Omental fat pad (tissue), 4 donors: ENCODE data around the gene ZNF121. TPM values are rescaled to one million over a fixed set of nuclear protein-coding genes. Genes with fewer than 3 reads are reported as not detected.

Experiments used
- ATAC-seq: fragments of 150-250 bp; one replicate; pipeline ENCODE4 v1.9.1; 2016; ENCODE audit warnings: mild to moderate bottlenecking, moderate library complexity; ENCODE audit not compliant: low FRiP score
- DNase-seq: peaks from one replicate; pipeline ENCODE4 v3.0.0-alpha.2; 2019; ENCODE audit warnings: low spot score
- total RNA-seq, 4 donors: library from RNA; depleted of rRNA; stranded (reverse); fragments of >200 nt; gene quantifications; one replicate each; pipeline ENCODE4 v1.1.0, GENCODE V29; 2016
- TF ChIP-seq, protein P1 (sequence below), 3 donors: fragments of 450-650 bp; IDR thresholded peaks; one replicate each; pipeline ENCODE4 v1.5.1; 2016 to 2017; ENCODE audit warnings: antibody characterized with exemption in 3 of 3, mild to moderate bottlenecking in 3 of 3, moderate library complexity in 2 of 3

Gene ZNF121
- total RNA-seq, result 10 to 100 TPM; 20.0 to 63.0 (median 31.8) TPM

GRCh38 chr19:9584073-9584833, at the start of gene ZNF121:
TSS of gene ZNF121 (minus strand) at chr19:9584504. CDS start at chr19:9568097, 16,407 bp downstream.
- TF ChIP-seq, protein P1, sequence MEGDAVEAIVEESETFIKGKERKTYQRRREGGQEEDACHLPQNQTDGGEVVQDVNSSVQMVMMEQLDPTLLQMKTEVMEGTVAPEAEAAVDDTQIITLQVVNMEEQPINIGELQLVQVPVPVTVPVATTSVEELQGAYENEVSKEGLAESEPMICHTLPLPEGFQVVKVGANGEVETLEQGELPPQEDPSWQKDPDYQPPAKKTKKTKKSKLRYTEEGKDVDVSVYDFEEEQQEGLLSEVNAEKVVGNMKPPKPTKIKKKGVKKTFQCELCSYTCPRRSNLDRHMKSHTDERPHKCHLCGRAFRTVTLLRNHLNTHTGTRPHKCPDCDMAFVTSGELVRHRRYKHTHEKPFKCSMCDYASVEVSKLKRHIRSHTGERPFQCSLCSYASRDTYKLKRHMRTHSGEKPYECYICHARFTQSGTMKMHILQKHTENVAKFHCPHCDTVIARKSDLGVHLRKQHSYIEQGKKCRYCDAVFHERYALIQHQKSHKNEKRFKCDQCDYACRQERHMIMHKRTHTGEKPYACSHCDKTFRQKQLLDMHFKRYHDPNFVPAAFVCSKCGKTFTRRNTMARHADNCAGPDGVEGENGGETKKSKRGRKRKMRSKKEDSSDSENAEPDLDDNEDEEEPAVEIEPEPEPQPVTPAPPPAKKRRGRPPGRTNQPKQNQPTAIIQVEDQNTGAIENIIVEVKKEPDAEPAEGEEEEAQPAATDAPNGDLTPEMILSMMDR (IDR thresholded peaks at IDR 0.05), result no peak
- ATAC-seq (peak; percentile 81), DNase-seq (peak; percentile 61)

DNA sequence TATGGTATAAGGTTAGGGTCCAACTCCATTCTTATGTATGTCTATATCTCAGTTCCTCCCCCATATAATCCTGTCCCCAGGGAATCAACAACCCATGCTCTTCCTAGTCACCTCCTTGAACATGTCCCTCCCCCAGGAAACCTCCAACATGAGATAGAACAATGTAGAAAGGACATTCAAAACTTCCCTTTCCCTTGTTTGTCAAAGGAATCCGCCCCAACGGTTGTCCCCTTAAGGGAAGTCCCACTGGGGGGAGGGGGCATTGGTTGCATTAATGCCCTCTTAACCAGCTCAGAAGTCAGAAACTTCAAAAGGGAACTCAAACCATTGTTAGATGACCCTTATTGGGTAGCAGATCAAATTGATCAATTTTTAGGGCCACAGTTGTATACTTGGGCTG, 43.6 kb upstream of the ZNF121 start:
- TF ChIP-seq, protein P1 (IDR thresholded peaks at IDR 0.05), result no peak
- DNase-seq (no peak), ATAC-seq (no peak)

DNA sequence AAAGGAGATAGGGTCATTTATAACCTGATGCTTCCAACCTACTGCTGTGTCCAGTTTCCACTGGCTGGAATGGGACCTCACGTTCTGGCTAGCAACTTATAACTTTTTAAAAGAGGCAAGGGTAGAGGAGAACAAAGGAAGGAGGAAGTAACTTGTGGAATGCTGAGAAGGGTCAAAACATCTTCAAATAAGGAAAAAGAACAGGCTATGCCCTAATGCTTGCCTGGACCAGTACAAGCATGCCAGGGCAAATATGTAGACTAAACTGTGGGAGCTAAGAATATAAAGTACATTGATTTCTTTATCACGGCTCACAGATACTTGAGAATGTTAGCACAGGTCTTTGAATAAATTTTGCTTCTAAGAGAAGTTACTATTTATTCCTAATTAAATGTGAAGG, 38.2 kb upstream of the ZNF121 start:
- TF ChIP-seq, protein P1 (IDR thresholded peaks at IDR 0.05), result no peak
- no peak for ATAC-seq
- no peak for DNase-seq

- TF ChIP-seq, protein P1 (IDR thresholded peaks at IDR 0.05), result no peak
- ATAC-seq, result peak; percentile 87
These were observed 37.1 kb upstream of the ZNF121 start, which contains the start of gene ZNF561 for GRCh38 chr19:9621156-9622037. TSS of gene ZNF561 (minus strand) at chr19:9621232. CDS start at chr19:9619456, 1,776 bp downstream.

GRCh38 chr19:9620842-9621155, 36.5 kb upstream of the ZNF121 start:
- ATAC-seq (no peak), DNase-seq (no peak)
- TF ChIP-seq, protein P1 (IDR thresholded peaks at IDR 0.05), result no peak

More at GRCh38 chr19:9621156-9622037, 37.1 kb upstream of the ZNF121 start, which contains the start of gene ZNF561:
- peak; percentile 60 for DNase-seq

DNA sequence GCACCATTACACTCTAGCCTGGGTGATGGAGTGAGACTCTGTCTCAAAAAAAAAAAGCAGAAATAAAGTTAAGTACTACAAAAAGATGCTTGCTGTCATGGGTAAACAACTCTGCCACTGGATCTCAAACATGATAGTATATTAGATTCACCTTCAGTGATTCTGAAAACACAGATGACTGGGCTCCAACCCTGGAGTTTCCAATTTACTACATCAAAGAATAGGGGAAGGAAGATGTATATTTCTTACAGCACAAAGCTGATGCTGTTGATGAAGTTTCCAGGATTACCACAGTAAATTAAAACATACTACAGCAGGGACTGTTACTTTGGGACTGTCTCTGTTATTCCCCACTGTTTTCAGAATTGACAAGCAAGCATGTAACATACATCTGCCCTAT, 31.5 kb upstream of the ZNF121 start:
- TF ChIP-seq, protein P1 (IDR thresholded peaks at IDR 0.05), result no peak
- no peak for DNase-seq
- no peak for ATAC-seq
